ENCODE results near the gene CEP85L. TPM values are rescaled to one million over a fixed set of nuclear protein-coding genes. Genes with fewer than 3 reads are reported as not detected.
A peak's percentile ranks its signal among the peaks of the same experiment; 100 is the strongest.

Gene CEP85L
- total and polyA plus RNA-seq, 12 donors: 1.0 to 19.2 (median 8.1) TPM

DNA sequence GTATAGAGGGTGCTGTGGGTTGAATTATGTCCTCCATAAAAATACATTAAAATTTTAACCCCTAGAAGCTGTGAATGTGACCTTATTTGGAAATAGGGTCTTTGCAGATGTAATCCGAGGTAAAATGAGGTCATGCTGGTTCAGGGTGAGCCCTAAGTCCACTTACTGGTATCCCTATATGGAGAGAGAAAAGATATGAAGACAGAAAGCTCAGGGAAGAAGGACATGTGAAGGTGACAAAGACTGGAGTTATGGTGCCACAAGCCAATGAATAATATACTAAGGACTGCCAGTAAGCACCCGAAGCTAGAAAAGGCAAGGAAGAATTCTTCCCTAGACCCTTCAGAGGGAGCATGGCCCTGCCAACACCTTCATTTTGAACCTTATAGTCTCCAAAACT lies 53.1 kb downstream of the CEP85L start:
- 71 to 78% methylated on average over 2 of the region's 2 CpGs for WGBS, 2 donors
- no peaks in the 10 kb centered on the region for H3K36me3 ChIP-seq
- TF ChIP-seq CTCF (IDR thresholded peaks at IDR 0.05): no peak
- H3K27me3 ChIP-seq: no peaks in the 10 kb centered on the region
- H3K27ac ChIP-seq: no peak overlapping the region
- H3K9me3 ChIP-seq: peaks cover 0 to 5% (median 0%) of the 10 kb centered on the region in 11 donors
- ATAC-seq (peak in 3 of 8 donors; percentile 38 to 65 (median 45)), DNase-seq (no peak)
- no peak overlapping the region for H3K4me3 ChIP-seq
- intact Hi-C loops (cut with DNase I): no loop called here
- H3K4me1 ChIP-seq: peaks cover 0 to 20% (median 7%) of the 10 kb centered on the region in 9 donors

- Histone ChIP-seq H3K27ac (no peak overlapping the region), H3K36me3 (no peaks in the 10 kb centered on the region), H3K9me3 (peaks cover 0 to 5% (median 0%) of the 10 kb centered on the region in 11 donors), H3K4me1 (peaks cover 0 to 18% (median 7%) of the 10 kb centered on the region in 9 donors), H3K27me3 (no peaks in the 10 kb centered on the region), H3K4me3 (no peak overlapping the region)
- DNase-seq: no peak
- TF ChIP-seq CTCF (IDR thresholded peaks at IDR 0.05): no peak
- WGBS, 2 donors: 58 to 74% methylated on average over 3 of the region's 3 CpGs
- intact Hi-C loops (cut with DNase I): no loop called here
- ATAC-seq: peak in 1 of 8 donors; percentile 49
Measured at GRCh38 chr6:118597636-118598035, 53.8 kb downstream of the CEP85L start.

GRCh38 chr6:118596774-118597320 lies 54.5 kb downstream of the CEP85L start:
- DNase-seq (no peak), ATAC-seq (no peak)
- intact Hi-C loops (cut with DNase I): no loop called here
- Histone ChIP-seq H3K36me3 (no peaks in the 10 kb centered on the region), H3K4me3 (no peak overlapping the region), H3K27ac (no peak overlapping the region), H3K27me3 (no peaks in the 10 kb centered on the region), H3K4me1 (peaks cover 0 to 18% (median 8%) of the 10 kb centered on the region in 9 donors), H3K9me3 (peaks cover 0 to 5% (median 0%) of the 10 kb centered on the region in 11 donors)
- TF ChIP-seq CTCF (IDR thresholded peaks at IDR 0.05): no peak
- 91 to 93% methylated on average over 5 of the region's 5 CpGs for whole genome bisulfite sequencing, 2 donors

- no peaks in the 10 kb centered on the region for H3K36me3 ChIP-seq
- no peak overlapping the region for H3K4me3 ChIP-seq
- peaks cover 0 to 5% (median 0%) of the 10 kb centered on the region in 11 donors for H3K9me3 ChIP-seq
- no peaks in the 10 kb centered on the region for H3K27me3 ChIP-seq
- TF ChIP-seq CTCF (IDR thresholded peaks at IDR 0.05): no peak
- ATAC-seq (no peak), DNase-seq (no peak)
- 89 to 100% methylated on average over 1 of the region's 1 CpG for WGBS, 2 donors
- peaks cover 0 to 29% (median 8%) of the 10 kb centered on the region in 9 donors for H3K4me1 ChIP-seq
- no peak overlapping the region for H3K27ac ChIP-seq
- intact Hi-C loops (cut with DNase I): no loop called here
Measured at GRCh38 chr6:118594877-118595276, 56.5 kb downstream of the CEP85L start.
